H1 (cell line): ENCODE results near the gene PUDP. TPM values are rescaled to one million over a fixed set of nuclear protein-coding genes. Genes with fewer than 3 reads are reported as not detected.

Experiments
- CBX5 ChIP-seq: fragments of 300-800, 300-1000 bp; sonication (generic); IDR thresholded peaks from 2 replicates; pipeline ENCODE4 v1.7.1; 2016; ENCODE audit warnings: antibody characterized with exemption, low read length, low read depth
- CHD2 ChIP-seq: IDR thresholded peaks from 2 replicates; pipeline ENCODE4 v1.6.1; 2012; ENCODE audit warnings: low read length, improper control_type of control experiment
- CHD7 ChIP-seq: fragments of 300-600 bp; sonication (generic); IDR thresholded peaks from 2 replicates; pipeline ENCODE4 v1.7.1; 2012; ENCODE audit warnings: low read length, moderate library complexity, mild to moderate bottlenecking, inconsistent platforms; ENCODE audit not compliant: insufficient replicate concordance
- KDM5A ChIP-seq: fragments of 200-600 bp; IDR thresholded peaks from 2 replicates; pipeline ENCODE4 v1.7.1; 2012; ENCODE audit warnings: mild to moderate bottlenecking, low read length, inconsistent platforms, mixed read lengths
- PHF8 ChIP-seq: fragments of 200-600 bp; sonication (generic); conservative IDR thresholded peaks from 2 replicates; pipeline ENCODE4 v1.7.1; 2012; ENCODE audit warnings: low read depth, mild to moderate bottlenecking, inconsistent platforms, low read length, moderate library complexity
- POLR2AphosphoS5 ChIP-seq: IDR thresholded peaks from 2 replicates; pipeline ENCODE4 v1.6.1; 2011; ENCODE audit warnings: low read depth, low read length
- RFX5 ChIP-seq: IDR thresholded peaks from 2 replicates; pipeline ENCODE4 v1.6.1; 2011; ENCODE audit warnings: low read depth, low read length, improper control_type of control experiment, borderline replicate concordance
- SAP30 ChIP-seq: fragments of 300-600 bp; sonication (generic); IDR thresholded peaks from 2 replicates; pipeline ENCODE4 v1.7.1; 2012; ENCODE audit warnings: low read length, moderate library complexity, mild to moderate bottlenecking, inconsistent platforms; ENCODE audit not compliant: insufficient read depth, insufficient replicate concordance
- SIRT6 ChIP-seq: IDR thresholded peaks from one replicate; pipeline ENCODE4 v1.7.1; 2012; ENCODE audit warnings: low read length, inconsistent platforms
- SP2 ChIP-seq: IDR thresholded peaks from 2 replicates; pipeline ENCODE4 v1.6.1; 2012; ENCODE audit warnings: mild to moderate bottlenecking, low read length, inconsistent platforms
- SUZ12 ChIP-seq: fragments of 200-600 bp; sonication (generic); IDR thresholded peaks from 2 replicates; pipeline ENCODE4 v1.6.1; 2012; ENCODE audit warnings: mild to moderate bottlenecking, inconsistent platforms, low read length, moderate library complexity, mixed read lengths
- polyA plus RNA-seq, 7 experiments: library from polyadenylated mRNA; depleted of rRNA in 3 of 7; stranded (reverse) in 5 of 7; unstranded in 2 of 7; fragments of >200 nt in 5 of 7; fragments of 200-250 nt in 2 of 7; gene quantifications; 1 replicate in 5 of 7; 2 replicates in 1 of 7; 4 replicates in 1 of 7; pipeline versions ENCODE4 v1.2.1 to v1.2.3, GENCODE V29; 2011 to 2013; ENCODE audit warnings: missing spikeins in 2 of 7, mixed read lengths in 2 of 7
- total RNA-seq: library from RNA; stranded (reverse); fragmentation: NEBNext Ultra II Directional; extraction: Animal tissue kit (Norgen Biotek cat#: 25700); gene quantifications from 2 replicates; pipeline ENCODE4 v1.2.1, GENCODE V29; 2021

PUDP gene
- total and polyA plus RNA-seq, 2 of the 8 experiments (the other 6 are each of a cell fraction or from before 2014, with no cell fraction given): 27.2 to 30.2 TPM

DNA sequence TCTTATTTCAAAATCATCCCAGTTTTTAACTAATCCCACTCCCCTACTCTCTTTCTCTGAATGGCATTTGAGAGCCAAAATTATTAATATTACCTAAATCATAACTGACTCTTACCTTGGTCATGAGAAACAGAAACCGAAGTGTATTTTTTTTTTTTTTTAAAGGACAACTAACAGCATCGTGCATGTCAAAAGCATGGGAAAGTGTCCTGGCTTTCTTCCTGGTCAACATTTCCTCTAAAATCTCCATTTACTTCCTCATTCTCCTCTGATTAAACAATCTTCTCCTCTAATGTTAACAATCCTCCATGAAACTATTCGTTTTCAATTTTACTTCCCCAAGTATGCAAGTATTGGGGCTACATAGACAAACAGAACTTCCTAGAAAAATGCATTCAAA is 2.5 kb downstream of the PUDP start (continued):
- no peak for TF ChIP-seq CHD7
- no peak for TF ChIP-seq KDM5A
- no peak for TF ChIP-seq PHF8
- TF ChIP-seq CHD2: no peak
- no peak for TF ChIP-seq SUZ12
- TF ChIP-seq POLR2AphosphoS5: no peak
- no peak for TF ChIP-seq CBX5
- no peak for TF ChIP-seq RFX5
- TF ChIP-seq SAP30: no peak
- no peak for TF ChIP-seq SIRT6
- TF ChIP-seq SP2: no peak
